DMS114 treated with DMSO at 0.1 percent for 48 hours (cell line): ENCODE data around the gene C1orf210.

Experiments
- DNase-seq: peaks from one replicate; lab custom pipeline; 2025; ENCODE audit not compliant: unreplicated experiment; lab: John Stamatoyannopoulos, UW

Gene C1orf210

DNA sequence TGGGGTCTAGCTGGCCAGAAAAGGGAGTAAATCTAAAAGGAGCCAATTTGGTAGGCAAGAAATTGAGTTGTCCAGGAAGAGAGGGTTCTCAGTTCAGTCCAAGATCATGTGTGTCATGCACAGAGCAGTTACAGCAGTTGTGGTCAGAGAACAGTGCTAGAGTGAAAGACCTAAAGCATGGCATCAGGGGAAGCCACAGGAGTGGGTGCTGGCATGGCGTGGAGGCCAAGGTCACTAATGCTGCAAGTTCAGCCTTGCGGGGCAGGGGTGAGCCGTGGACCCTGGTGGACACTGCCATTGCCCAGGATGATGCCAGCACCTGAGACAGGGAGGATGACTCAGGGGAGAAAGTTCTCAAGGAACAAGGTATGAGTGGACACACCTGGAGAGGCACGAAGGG, 32.2 kb downstream of the C1orf210 start:
- no peak for DNase-seq

- no peak for DNase-seq
These were observed 33.2 kb downstream of the C1orf210 start for GRCh38 chr1:43252225-43252624.

GRCh38 chr1:43251024-43251423, 34.4 kb downstream of the C1orf210 start:
- DNase-seq = no peak

GRCh38 chr1:43250351-43250761, 35.0 kb downstream of the C1orf210 start:
- no peak for DNase-seq

GRCh38 chr1:43247256-43247921, 38.0 kb downstream of the C1orf210 start:
- DNase-seq = no peak

- no peak for DNase-seq
These were observed 38.7 kb downstream of the C1orf210 start for GRCh38 chr1:43246466-43247213.

- no peak for DNase-seq
These were observed 42.1 kb downstream of the C1orf210 start for GRCh38 chr1:43243299-43243698.

GRCh38 chr1:43241413-43241836, 44.0 kb downstream of the C1orf210 start:
- no peak for DNase-seq

DNA sequence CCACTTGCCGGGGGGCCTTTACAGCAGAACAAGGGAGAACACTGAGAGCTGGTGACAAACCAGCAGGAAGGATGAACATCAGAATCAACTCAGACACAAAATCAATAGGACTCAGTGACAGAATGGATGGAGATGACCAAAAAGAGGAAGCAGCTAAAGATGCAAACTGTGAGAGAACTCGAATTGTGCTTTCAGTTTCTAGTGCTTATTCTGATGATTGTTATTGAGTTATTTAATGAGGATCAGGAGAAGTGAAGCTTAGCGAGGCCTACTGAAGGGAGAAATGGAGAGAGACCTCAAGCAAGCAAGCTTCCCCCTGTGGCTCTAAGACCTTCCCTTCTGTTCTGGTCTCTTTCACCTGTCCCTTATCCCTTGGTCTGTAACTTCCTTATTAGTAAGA, 45.9 kb downstream of the C1orf210 start:
- no peak for DNase-seq

GRCh38 chr1:43238991-43239469, 46.4 kb downstream of the C1orf210 start:
- DNase-seq = no peak

DNA sequence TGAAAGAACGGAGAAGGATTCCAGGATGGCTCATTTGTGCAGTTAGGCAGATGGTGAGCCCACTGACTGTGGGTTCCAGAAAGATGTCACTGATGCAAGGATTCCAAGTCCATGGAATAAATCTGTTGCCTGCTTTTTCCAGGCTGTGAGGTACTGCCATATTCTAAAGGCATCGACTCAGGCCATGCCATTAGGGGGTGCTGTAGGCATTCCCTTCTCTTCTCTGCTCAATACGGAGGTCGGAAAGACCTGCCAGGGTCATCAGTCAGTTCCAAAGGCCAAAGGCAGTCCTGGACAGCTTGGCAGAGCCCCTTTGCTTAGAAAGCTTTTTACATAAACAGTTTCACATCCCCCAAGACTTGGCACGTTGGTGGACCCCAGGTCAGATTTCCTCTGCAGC, 47.3 kb downstream of the C1orf210 start:
- DNase-seq = no peak

DNA sequence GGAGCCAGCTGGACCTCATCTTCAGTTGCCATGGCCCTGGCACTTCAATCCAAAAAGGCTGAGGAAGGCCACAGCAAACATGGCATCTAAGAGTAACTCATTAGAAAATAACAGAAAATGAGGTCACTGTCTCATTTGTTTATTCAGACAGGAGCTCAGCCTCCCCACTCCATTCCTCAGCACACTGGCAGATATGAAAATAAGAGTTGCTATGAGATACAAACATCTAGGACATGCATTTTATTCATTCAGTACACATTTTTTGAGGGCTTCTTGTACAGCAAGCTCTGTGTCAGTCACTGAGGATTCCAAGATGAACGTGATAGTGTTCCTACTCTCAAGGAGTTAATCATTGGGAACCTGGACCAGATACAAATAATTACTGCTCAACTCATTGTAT, 48.3 kb downstream of the C1orf210 start:
- DNase-seq = no peak

GRCh38 chr1:43235451-43236121, 49.8 kb downstream of the C1orf210 start:
- no peak for DNase-seq

- DNase-seq = no peak
These were observed 50.3 kb downstream of the C1orf210 start for GRCh38 chr1:43235040-43235439.

DNA sequence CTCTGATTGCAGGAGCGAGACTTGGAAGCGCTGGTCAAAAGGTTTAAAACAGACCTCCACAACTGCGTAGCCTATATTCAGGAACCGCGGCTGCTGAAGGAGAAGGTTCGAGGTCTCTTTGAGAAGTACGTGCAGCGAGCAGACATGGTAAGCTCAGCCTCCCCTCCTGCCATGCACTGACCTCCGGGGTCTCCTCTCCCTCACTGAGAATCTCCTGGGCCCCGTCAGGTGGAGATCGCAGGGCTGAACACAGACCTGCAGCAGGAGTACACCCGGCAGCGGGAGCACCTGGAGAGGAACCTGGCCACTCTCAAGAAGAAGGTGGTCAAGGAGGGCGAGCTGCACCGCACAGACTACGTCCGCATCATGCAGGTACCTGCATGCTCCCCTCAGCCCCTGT, 51.1 kb downstream of the C1orf210 start:
- DNase-seq = no peak

DNA sequence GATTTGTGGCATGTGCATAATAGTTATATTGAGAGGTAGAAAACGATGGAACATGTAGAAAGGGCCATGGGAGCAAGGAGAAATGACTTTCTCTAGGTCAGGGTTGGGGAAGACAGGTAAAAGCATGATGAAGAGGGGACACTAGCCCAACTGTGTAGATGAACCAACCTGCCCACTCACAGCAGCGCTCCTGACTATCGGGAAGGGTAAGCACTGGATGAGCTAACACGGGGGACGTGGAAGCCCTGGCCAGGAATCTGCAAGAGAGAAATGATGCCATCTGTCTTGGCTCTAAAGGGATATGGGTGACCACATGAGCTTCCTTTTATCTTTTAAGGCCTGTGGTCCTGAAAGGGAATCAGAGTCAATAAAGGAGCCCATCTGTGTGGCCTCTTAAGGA, 51.8 kb downstream of the C1orf210 start:
- DNase-seq = no peak

GRCh38 chr1:43232482-43232881, 52.9 kb downstream of the C1orf210 start:
- DNase-seq = no peak

DNA sequence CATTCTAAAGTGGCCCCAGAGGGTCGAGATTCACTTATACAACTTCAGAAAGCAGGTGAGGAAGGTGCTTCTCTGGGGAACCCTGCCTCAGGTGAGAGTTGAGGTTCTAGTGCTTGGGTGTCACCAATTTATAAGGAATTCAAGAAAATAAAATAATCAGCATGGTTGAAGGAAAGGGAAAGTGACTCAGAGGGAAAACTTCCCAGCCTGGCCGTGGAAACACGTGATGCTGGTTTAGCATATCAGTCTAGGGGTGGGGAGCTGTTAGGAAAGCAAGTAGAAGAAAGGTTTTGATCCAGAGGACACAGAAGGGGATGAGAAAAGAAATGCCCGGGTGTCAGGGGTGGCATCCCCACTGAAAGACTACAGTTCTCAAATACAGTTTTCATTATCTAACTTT, 53.3 kb downstream of the C1orf210 start:
- DNase-seq = no peak
